Endothelial cell of umbilical vein (primary cell): Measurements from ENCODE around the gene ARHGAP30. TPM values are rescaled to one million over a fixed set of nuclear protein-coding genes. Genes with fewer than 3 reads are reported as not detected.

Source experiments
- BruUV-seq: library from RNA; stranded (reverse); fragments of 400-500 nt; replicated peaks from 2 replicates; lab custom pipeline; 2021; lab: Mats Ljungman, UMichigan
- CTCF ChIA-PET: fragments of 300-600, 350-600 bp; sonication (Branson Sonifier 250); formaldehyde crosslinking; loops from one replicate; lab custom pipeline; 2021; ENCODE audit warnings: antibody characterized with exemption, inconsistent platforms; lab: Charles Lee
- POLR2A ChIA-PET: fragments of 300-600, 350-600 bp; sonication (Branson Sonifier 250); formaldehyde crosslinking; loops from one replicate; lab custom pipeline; 2021; ENCODE audit warnings: antibody characterized with exemption, inconsistent platforms; lab: Charles Lee
- DNase-seq: peaks from one replicate; pipeline ENCODE4 v3.0.0-alpha.2; 2011; ENCODE audit warnings: low read depth, low spot score
- FAIRE-seq: peaks from 2 replicates; lab custom pipeline; 2011; peaks lifted over from hg19 to GRCh38; lab: Jason Lieb, UNC
- H2AFZ ChIP-seq: 2 replicates; pipeline ENCODE4 v1.6.0; 2012; ENCODE audit warnings: low read depth, low read length, control low read depth, inconsistent platforms
- H3K27ac ChIP-seq: 2 replicates; pipeline ENCODE4 v1.5.1; 2011; ENCODE audit warnings: low read depth, mild to moderate bottlenecking, control low read depth, low read length, moderate library complexity; ENCODE audit not compliant: insufficient read depth
- H3K27me3 ChIP-seq, 2 experiments: 2 replicates each; pipeline versions ENCODE4 v1.6.0 to v1.6.1; 2011; ENCODE audit warnings: low read length in 2 of 2, mixed read lengths in 1 of 2; ENCODE audit not compliant: control insufficient read depth in 2 of 2, insufficient read depth in 2 of 2
- H3K36me3 ChIP-seq, 2 experiments: 2 replicates in 1 of 2; 3 replicates in 1 of 2; pipeline ENCODE4 v1.5.1; 2011; ENCODE audit warnings: low read length in 2 of 2, mild to moderate bottlenecking in 1 of 2, moderate library complexity in 1 of 2; ENCODE audit not compliant: control insufficient read depth in 2 of 2, insufficient read depth in 2 of 2; ENCODE audit errors: extremely low read depth in 1 of 2
- H3K4me1 ChIP-seq: 3 replicates; pipeline ENCODE4 v1.5.1; 2011; ENCODE audit warnings: mild to moderate bottlenecking, low read length; ENCODE audit not compliant: control insufficient read depth, insufficient read depth; ENCODE audit errors: extremely low read depth
- H3K4me2 ChIP-seq: 2 replicates; pipeline ENCODE4 v1.6.1; 2011; ENCODE audit warnings: low read length, control low read depth, mixed read lengths; ENCODE audit not compliant: insufficient read depth
- H3K4me3 ChIP-seq, 3 experiments: fragments of 200-600 bp in 1 of 3; sonication (generic), shearing (Covaris generic) in 1 of 3; replicated peaks in 1 of 3; 2 replicates each; pipeline ENCODE4 v1.5.1; 2011 to 2016; ENCODE audit warnings: control low read depth in 3 of 3, low read length in 3 of 3, mild to moderate bottlenecking in 2 of 3, inconsistent platforms in 1 of 3, low read depth in 1 of 3, moderate library complexity in 1 of 3; ENCODE audit not compliant: insufficient read depth in 1 of 3
- H3K79me2 ChIP-seq: 2 replicates; pipeline ENCODE4 v1.6.0; 2012; ENCODE audit warnings: low read length, inconsistent platforms; ENCODE audit not compliant: control insufficient read depth, insufficient read depth
- H3K9ac ChIP-seq: replicated peaks from 2 replicates; pipeline ENCODE3; 2011; ENCODE audit warnings: low read length, control low read depth; ENCODE audit not compliant: insufficient read depth; ENCODE audit errors: extremely low read depth
- H3K9me1 ChIP-seq: replicated peaks from 3 replicates; pipeline ENCODE4 v1.6.0; 2011; ENCODE audit warnings: mild to moderate bottlenecking, low read length; ENCODE audit not compliant: control insufficient read depth, insufficient read depth; ENCODE audit errors: extremely low read depth
- H3K9me3 ChIP-seq: replicated peaks from 2 replicates; pipeline ENCODE4 v1.5.1; 2012; ENCODE audit warnings: low read length, inconsistent platforms; ENCODE audit not compliant: control insufficient read depth, insufficient read depth
- H4K20me1 ChIP-seq: replicated peaks from 2 replicates; pipeline ENCODE3; 2011; ENCODE audit warnings: mild to moderate bottlenecking, low read length; ENCODE audit not compliant: control insufficient read depth, insufficient read depth; ENCODE audit errors: extremely low read depth
- CTCF ChIP-seq, 2 donors: IDR thresholded peaks; 1 replicate in 1 of 2; 2 replicates in 1 of 2; pipeline ENCODE4 v1.5.1; 2011; ENCODE audit warnings: low read length in 2 of 2, mild to moderate bottlenecking in 2 of 2, moderate library complexity in 2 of 2, control low read depth in 1 of 2, inconsistent platforms in 1 of 2, low read depth in 1 of 2; ENCODE audit not compliant: insufficient read depth in 1 of 2; ENCODE audit errors: extremely low read depth in 1 of 2
- EZH2 ChIP-seq: IDR thresholded peaks from 2 replicates; pipeline ENCODE4 v1.6.1; 2012; ENCODE audit warnings: borderline replicate concordance, low read depth, mild to moderate bottlenecking, moderate library complexity, low read length, inconsistent platforms; ENCODE audit not compliant: severe bottlenecking
- FOS ChIP-seq: IDR thresholded peaks from 2 replicates; pipeline ENCODE4 v1.6.1; 2011; ENCODE audit warnings: mild to moderate bottlenecking, low read length, moderate library complexity, borderline replicate concordance; ENCODE audit not compliant: insufficient read depth
- GATA2 ChIP-seq: IDR thresholded peaks from 2 replicates; pipeline ENCODE4 v1.7.0; 2011; ENCODE audit warnings: low read depth, mild to moderate bottlenecking, moderate library complexity, mixed read lengths, low read length; ENCODE audit not compliant: insufficient read length, insufficient read depth
- JUN ChIP-seq: IDR thresholded peaks from 2 replicates; pipeline ENCODE4 v1.6.1; 2011; ENCODE audit warnings: borderline replicate concordance, low read depth; ENCODE audit not compliant: insufficient read length, insufficient read depth
- MAX ChIP-seq: IDR thresholded peaks from 2 replicates; pipeline ENCODE4 v1.6.1; 2011; ENCODE audit not compliant: insufficient read depth, insufficient read length
- MYC ChIP-seq: IDR thresholded peaks from one replicate; pipeline ENCODE4 v1.6.1; 2011; ENCODE audit warnings: mild to moderate bottlenecking, low read depth, low read length
- POLR2A ChIP-seq: IDR thresholded peaks from 2 replicates; pipeline ENCODE4 v1.6.1; 2012; ENCODE audit warnings: low read depth, mild to moderate bottlenecking, control low read depth, low read length
- POLR2AphosphoS5 ChIP-seq: IDR thresholded peaks from 2 replicates; pipeline ENCODE4 v1.6.1; 2012; ENCODE audit warnings: low read depth, mild to moderate bottlenecking, control low read depth, low read length, moderate library complexity; ENCODE audit not compliant: insufficient read depth
- dilution Hi-C: fragments of 300-500 bp; cut with MboI; formaldehyde crosslinking; loops from one replicate; pipeline ENCODE4 v1.15.0; 2019; ENCODE audit warnings: low sequenced_read_pairs; ENCODE audit not compliant: extremely low pct_ligation_motif_present
- intact Hi-C: fragments of 100-400 bp; cut with micrococcal nuclease; formaldehyde crosslinking; loops from one replicate; pipeline ENCODE4 v1.10.0; 2022
- polyA plus RNA-seq, 4 experiments: library from polyadenylated mRNA; depleted of rRNA in 3 of 4; stranded (reverse) in 3 of 4; unstranded in 1 of 4; fragments of >200 nt; gene quantifications; 2 replicates each; pipeline versions ENCODE4 v1.2.1 to v1.2.3, GENCODE V29; 2011 to 2012; ENCODE audit warnings: missing spikeins in 1 of 4
- total RNA-seq: library from RNA; stranded (reverse); gene quantifications from 2 replicates; pipeline ENCODE4 v1.2.3, GENCODE V29; 2021

The ARHGAP30 gene
- total and polyA plus RNA-seq, 2 donors (not counting 3 experiments of a cell fraction or from before 2014, with no cell fraction given) = not detected

- Histone ChIP-seq H3K9ac (no peak overlapping the region), H3K9me3 (no peaks in the 10 kb centered on the region), H3K79me2 (no peaks in the 10 kb centered on the region), H3K9me1 (no peaks in the 10 kb centered on the region), H3K27ac (no peak overlapping the region), H2AFZ (no peak overlapping the region), H3K27me3 (peaks cover under 1% of the 10 kb centered on the region in 2 experiments), H3K4me3 (no peak overlapping the region), H3K4me1 (no peaks in the 10 kb centered on the region), H4K20me1 (no peaks in the 10 kb centered on the region), H3K4me2 (no peak overlapping the region), H3K36me3 (no peaks in the 10 kb centered on the region)
- dilution Hi-C loops (no loop called here), intact Hi-C loops (loop anchor here (10.0 kb wide), 1 partner anchor 734 kb away; no protein-coding TSS in a partner anchor)
- BruUV-seq = no TSS peak
- TF ChIP-seq POLR2A = no peak
- TF ChIP-seq GATA2 = no peak
- TF ChIP-seq POLR2AphosphoS5 = no peak
- TF ChIP-seq CTCF (IDR thresholded peaks at IDR 0.05; ENCODE audit: extremely low read depth in 1 of 2, insufficient read depth in 1 of 2, low read depth in 1 of 2, low read length in 2 of 2) = no peak
- TF ChIP-seq MAX = no peak
- TF ChIP-seq JUN = no peak
- no peak for TF ChIP-seq FOS
- no peak for TF ChIP-seq MYC
- TF ChIP-seq EZH2 = no peak
- CTCF ChIA-PET = interaction anchor here (1.2 kb wide), 1 partner anchor 18 kb away, joined by 3 read pairs; no protein-coding TSS in a partner anchor
- no peak for FAIRE-seq
- no peak for DNase-seq
- POLR2A ChIA-PET = no interaction called here
These were observed 10.4 kb downstream of the ARHGAP30 start for GRCh38 chr1:161059293-161059692.
